K562 (cell line): ENCODE measurements around the gene ADAMTS14. TPM values are rescaled to one million over a fixed set of nuclear protein-coding genes. Genes with fewer than 3 reads are reported as not detected.
A peak's percentile ranks its signal among the peaks of the same experiment; 100 is the strongest.

ENCODE experiments used
- ATAC-seq: fragments of 200-7000 bp; cut with Tn5 transposase; 3 replicates; pipeline ENCODE4 v1.9.1; 2020; ENCODE audit warnings: moderate library complexity
- BruUV-seq: library from RNA; stranded (reverse); fragments of 400-500 nt; replicated peaks from 2 replicates; lab custom pipeline; 2021; lab: Mats Ljungman, UMichigan
- CTCF ChIA-PET: fragments of 300-600 bp; formaldehyde crosslinking; extraction: SDS; loops from one replicate; lab custom pipeline; 2021; ENCODE audit warnings: low intra/inter-chr PET ratio; lab: Yijun Ruan, JAX
- POLR2A ChIA-PET: fragments of 300-600, 350-650 bp; sonication (Branson Sonifier 250); formaldehyde crosslinking; extraction: SDS; loops from one replicate; lab custom pipeline; 2021; ENCODE audit warnings: antibody characterized with exemption, inconsistent platforms; lab: Yijun Ruan, JAX
- DNase-seq, 4 experiments: peaks; one replicate each; pipeline versions ENCODE4 v3.0.0 to v3.0.0-alpha.2; 2011 to 2018; ENCODE audit warnings: low spot score in 3 of 4, mixed read lengths in 3 of 4; ENCODE audit errors: extremely low read depth in 1 of 4
- FAIRE-seq: peaks from 2 replicates; lab custom pipeline; 2011; peaks lifted over from hg19 to GRCh38; lab: Jason Lieb, UNC
- H2AFZ ChIP-seq: 2 replicates; pipeline ENCODE4 v1.6.0; 2011; ENCODE audit warnings: low read depth, low read length, control low read depth, inconsistent platforms
- H3K27ac ChIP-seq: fragments of 200-600 bp; 3 replicates; pipeline ENCODE4 v1.8.0; 2011; ENCODE audit warnings: low read depth, mild to moderate bottlenecking, control low read depth, inconsistent platforms, low read length, moderate library complexity, mixed read lengths; ENCODE audit errors: extremely low read depth
- H3K27me3 ChIP-seq, 2 experiments: fragments of 300-600 bp in 1 of 2; 2 replicates in 1 of 2; 3 replicates in 1 of 2; pipeline versions ENCODE4 v1.6.0 to v1.8.0; 2011; ENCODE audit warnings: inconsistent platforms in 2 of 2, low read length in 2 of 2, mild to moderate bottlenecking in 1 of 2, mixed read lengths in 1 of 2, moderate library complexity in 1 of 2; ENCODE audit not compliant: control insufficient read depth in 2 of 2, insufficient read depth in 2 of 2
- H3K36me3 ChIP-seq: fragments of 300-600 bp; 3 replicates; pipeline ENCODE4 v1.8.0; 2011; ENCODE audit warnings: mild to moderate bottlenecking, low read length, inconsistent platforms; ENCODE audit not compliant: control insufficient read depth, insufficient read depth
- H3K4me1 ChIP-seq, 2 experiments: fragments of 200-600 bp in 1 of 2; replicated peaks in 1 of 2; 2 replicates in 1 of 2; 3 replicates in 1 of 2; pipeline versions ENCODE4 v1.5.1 to v1.8.0; 2011; ENCODE audit warnings: inconsistent platforms in 2 of 2, low read length in 2 of 2, mild to moderate bottlenecking in 1 of 2, mixed read lengths in 1 of 2, moderate library complexity in 1 of 2; ENCODE audit not compliant: control insufficient read depth in 2 of 2, insufficient read depth in 2 of 2
- H3K4me2 ChIP-seq: 2 replicates; pipeline ENCODE4 v1.6.1; 2011; ENCODE audit warnings: low read length, control low read depth, inconsistent platforms, mixed read lengths; ENCODE audit not compliant: insufficient read depth
- H3K4me3 ChIP-seq: fragments of 200-600 bp; sonication (generic), shearing (Covaris generic); 2 replicates; pipeline ENCODE4 v1.5.1; 2016; ENCODE audit warnings: control low read depth, inconsistent platforms
- H3K79me2 ChIP-seq: fragments of 200-600 bp; 3 replicates; pipeline ENCODE4 v1.8.0; 2011; ENCODE audit warnings: low read length, inconsistent platforms; ENCODE audit not compliant: control insufficient read depth, insufficient read depth
- H3K9ac ChIP-seq, 2 experiments: 2 replicates each; pipeline versions ENCODE4 v1.6.0 to v1.6.1; 2011; ENCODE audit warnings: low read depth in 2 of 2, low read length in 2 of 2, control low read depth in 1 of 2, inconsistent platforms in 1 of 2, mild to moderate bottlenecking in 1 of 2, mixed read lengths in 1 of 2; ENCODE audit not compliant: insufficient read depth in 1 of 2
- H3K9me1 ChIP-seq: one replicate; pipeline ENCODE4 v1.6.0; 2011; ENCODE audit warnings: inconsistent platforms, mild to moderate bottlenecking, low read length, moderate library complexity; ENCODE audit not compliant: control insufficient read depth, insufficient read depth
- H3K9me3 ChIP-seq: replicated peaks from 2 replicates; pipeline ENCODE4 v1.5.1; 2011; ENCODE audit warnings: low read depth, low read length, inconsistent platforms; ENCODE audit not compliant: control insufficient read depth, insufficient read depth
- H4K20me1 ChIP-seq: replicated peaks from 2 replicates; pipeline ENCODE4 v1.6.1; 2011; ENCODE audit warnings: low read length, inconsistent platforms, mixed read lengths; ENCODE audit not compliant: control insufficient read depth, insufficient read depth
- BCLAF1 ChIP-seq, 2 experiments: fragments of 450-650 bp in 1 of 2; IDR thresholded peaks; 2 replicates each; pipeline ENCODE4 v1.6.1; 2011 to 2017; ENCODE audit warnings: low read depth in 2 of 2, antibody characterized with exemption in 1 of 2, borderline replicate concordance in 1 of 2, low read length in 1 of 2, mild to moderate bottlenecking in 1 of 2, mixed read lengths in 1 of 2; ENCODE audit not compliant: control insufficient read depth in 1 of 2
- DACH1 ChIP-seq: fragments of 450-650 bp; IDR thresholded peaks from 2 replicates; pipeline ENCODE4 v1.6.1; 2018; ENCODE audit not compliant: partially characterized antibody
- ILK ChIP-seq: fragments of 450-650 bp; IDR thresholded peaks from 2 replicates; pipeline ENCODE4 v1.6.1; 2016; ENCODE audit warnings: missing genetic modification characterization, low read depth, mild to moderate bottlenecking, missing compliant biosample characterization, moderate library complexity, borderline replicate concordance
- MITF ChIP-seq: IDR thresholded peaks from 2 replicates; pipeline ENCODE4 v1.6.1; 2014; ENCODE audit warnings: antibody characterized with exemption
- MNT ChIP-seq, 2 experiments: fragments of 450-650 bp; conservative IDR thresholded peaks; 2 replicates each; pipeline ENCODE4 v1.6.1; 2017; ENCODE audit warnings: mild to moderate bottlenecking in 2 of 2, moderate library complexity in 2 of 2
- NR0B1 ChIP-seq: fragments of 450-650 bp; IDR thresholded peaks from one replicate; pipeline ENCODE4 v1.6.1; 2018; ENCODE audit warnings: mild to moderate bottlenecking, moderate library complexity; ENCODE audit not compliant: partially characterized antibody
- PKNOX1 ChIP-seq: fragments of 450-650 bp; IDR thresholded peaks from 2 replicates; pipeline ENCODE4 v1.6.1; 2016
- RFX1 ChIP-seq: fragments of 450-650 bp; IDR thresholded peaks from 2 replicates; pipeline ENCODE4 v1.6.1; 2016; ENCODE audit warnings: mild to moderate bottlenecking, moderate library complexity
- THRAP3 ChIP-seq: fragments of 450-650 bp; IDR thresholded peaks from 2 replicates; pipeline ENCODE4 v1.6.1; 2016; ENCODE audit warnings: mild to moderate bottlenecking, inconsistent platforms, borderline replicate concordance
- WGBS: fragments of 100-300 bp; shearing (Covaris generic); methylation state at CpG from one replicate; pipeline ENCODE4 v1.1.6; 2016; ENCODE audit warnings: low coverage, mixed read lengths; ENCODE audit not compliant: insufficient coverage; ENCODE audit errors: missing lambda C conversion rate; 5-methylcytosine and 5-hydroxymethylcytosine counted together
- in situ Hi-C: fragments of 300-500 bp; cut with MboI; formaldehyde crosslinking; loops from 4 replicates; pipeline ENCODE4 v1.15.0; 2018; ENCODE audit warnings: inconsistent platforms, mixed read lengths
- intact Hi-C: fragments of 100-400 bp; cut with micrococcal nuclease; formaldehyde crosslinking; loops from 2 replicates; pipeline ENCODE4 v1.14.2; 2022
- polyA plus RNA-seq, 8 experiments: library from polyadenylated mRNA; depleted of rRNA in 4 of 8; stranded (reverse) in 5 of 8; unstranded in 3 of 8; fragments of >200 nt; fragmentation: Nextera tagmentation in 2 of 8; fragmentation: Illumina TruSeq in 1 of 8; extraction: Ambion mirVana in 2 of 8; extraction: Trizol in 1 of 8; gene quantifications; 2 replicates each; pipeline versions ENCODE4 v1.2.1 to v1.2.3, GENCODE V29; 2011 to 2014; ENCODE audit warnings: inconsistent platforms in 1 of 8, missing spikeins in 1 of 8
- total RNA-seq, 7 experiments: library from RNA; depleted of rRNA in 6 of 7; stranded (reverse); fragments of >200 nt in 6 of 7; fragmentation: Illumina TruSeq in 2 of 7; extraction: Trizol in 2 of 7; gene quantifications; 2 replicates each; pipeline versions ENCODE4 v1.2.1 to v1.2.3, GENCODE V29; 2011 to 2021; ENCODE audit warnings: low replicate concordance in 1 of 7

ADAMTS14 gene
- total and polyA plus RNA-seq, 9 of the 15 experiments (the other 6 are each of a cell fraction or from before 2014, with no cell fraction given): 0.04 to 37.4 (median 15.9) TPM

GRCh38 chr10:70684839-70685454, 12.6 kb downstream of the ADAMTS14 start (continued):
- no peak for TF ChIP-seq ILK
- TF ChIP-seq RFX1: no peak

- ATAC-seq (peak; percentile 55), FAIRE-seq (peak; percentile 80), DNase-seq (peak in 3 of 4 experiments; percentile 44 to 63 (median 58))
- Histone ChIP-seq H4K20me1 (no peaks in the 10 kb centered on the region; the same call in 1 of the 2 replicates), H3K9ac (peak overlapping the region; percentile 29 to 75; a peak in 3 of 4 replicates), H3K9me3 (no peaks in the 10 kb centered on the region), H3K4me1 (peaks cover 49 to 50% of the 10 kb centered on the region in 2 experiments), H3K4me2 (peak overlapping the region; percentile 54), H3K27ac (peak overlapping the region; percentile 66), H3K9me1 (peaks cover 4% of the 10 kb centered on the region), H3K79me2 (peaks cover 63% of the 10 kb centered on the region), H2AFZ (0 out of 2 replicates have a peak overlapping the region, but pooled peaks have one; percentile 14), H3K4me3 (no peak overlapping the region), H3K36me3 (peaks cover 67% of the 10 kb centered on the region; the same call in 2 of the 3 replicates), H3K27me3 (no peaks in the 10 kb centered on the region)
- no TSS peak for BruUV-seq
- intact Hi-C loops (no loop called here), in situ Hi-C loops (no loop called here)
- CTCF ChIA-PET: no interaction called here
- 34% methylated on average over 8 of the region's 8 CpGs for WGBS
- POLR2A ChIA-PET: interaction anchor here (0.6 to 2.5 kb wide), 7 partner anchors 9 to 190 kb away, joined by 3 to 9 read pairs (median 3); no protein-coding TSS in a partner anchor
- TF ChIP-seq MNT (conservative IDR thresholded peaks at IDR 0.05) (no peak), NR0B1 (no peak), DACH1 (no peak), MITF (peak; percentile 67; the same call in 1 of the 2 replicates), THRAP3 (no peak), BCLAF1 (IDR thresholded peaks at IDR 0.05; ENCODE audit: borderline replicate concordance in 1 of 2, control insufficient read depth in 1 of 2, low read depth in 2 of 2, low read length in 1 of 2) (no peak), PKNOX1 (peak; percentile 94)
These were observed 13.2 kb downstream of the ADAMTS14 start for GRCh38 chr10:70685455-70685911.
